GDM1 (cell line): ENCODE data around the gene HEY2.
"Not testable (repeated sequence)": the region's sequence is repeated elsewhere in the genome, so short reads cannot be mapped to it uniquely, and the experiment has no call there.

Experiments
- DNase-seq: peaks from one replicate; lab custom pipeline; 2025; lab: John Stamatoyannopoulos, UW

Gene HEY2

GRCh38 chr6:125769147-125769783 lies 19.8 kb downstream of the HEY2 start:
- DNase-seq = no peak

- DNase-seq = no peak
These were observed 24.2 kb downstream of the HEY2 start for GRCh38 chr6:125773387-125774341.

DNA sequence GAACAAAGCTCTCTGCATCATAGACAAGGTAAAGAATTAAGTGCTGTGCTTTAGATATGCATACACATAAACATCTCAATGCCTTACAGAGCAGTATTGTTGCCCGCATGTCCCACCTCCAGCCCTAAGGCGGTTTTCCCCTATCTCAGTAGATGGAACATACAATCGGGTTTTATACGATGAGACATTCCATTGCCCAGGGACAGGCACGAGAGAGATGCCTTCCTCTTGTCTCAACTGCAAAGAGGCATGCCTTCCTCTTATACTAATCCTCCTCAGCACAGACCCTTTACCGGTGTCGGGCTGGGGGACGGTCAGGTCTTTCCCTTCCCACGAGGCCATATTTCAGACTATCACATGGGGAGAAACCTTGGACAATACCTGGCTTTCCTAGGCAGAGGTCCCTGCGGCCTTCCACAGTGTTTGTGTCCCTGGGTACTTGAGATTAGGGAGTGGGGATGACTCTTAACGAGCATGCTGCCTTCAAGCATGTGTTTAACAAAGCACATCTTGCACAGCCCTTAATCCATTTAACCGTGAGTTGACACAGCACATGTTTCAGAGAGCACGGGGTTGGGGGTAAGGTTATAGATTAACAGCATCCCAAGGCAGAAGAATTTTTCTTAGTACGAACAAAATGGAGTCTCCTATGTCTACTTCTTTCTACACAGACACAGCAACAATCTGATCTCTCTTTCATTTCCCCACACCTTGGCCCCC lies 26.8 kb downstream of the HEY2 start:
- not testable (repeated sequence) for DNase-seq

- DNase-seq = peak; percentile 73
These were observed 30.6 kb downstream of the HEY2 start for GRCh38 chr6:125779924-125780539.

DNA sequence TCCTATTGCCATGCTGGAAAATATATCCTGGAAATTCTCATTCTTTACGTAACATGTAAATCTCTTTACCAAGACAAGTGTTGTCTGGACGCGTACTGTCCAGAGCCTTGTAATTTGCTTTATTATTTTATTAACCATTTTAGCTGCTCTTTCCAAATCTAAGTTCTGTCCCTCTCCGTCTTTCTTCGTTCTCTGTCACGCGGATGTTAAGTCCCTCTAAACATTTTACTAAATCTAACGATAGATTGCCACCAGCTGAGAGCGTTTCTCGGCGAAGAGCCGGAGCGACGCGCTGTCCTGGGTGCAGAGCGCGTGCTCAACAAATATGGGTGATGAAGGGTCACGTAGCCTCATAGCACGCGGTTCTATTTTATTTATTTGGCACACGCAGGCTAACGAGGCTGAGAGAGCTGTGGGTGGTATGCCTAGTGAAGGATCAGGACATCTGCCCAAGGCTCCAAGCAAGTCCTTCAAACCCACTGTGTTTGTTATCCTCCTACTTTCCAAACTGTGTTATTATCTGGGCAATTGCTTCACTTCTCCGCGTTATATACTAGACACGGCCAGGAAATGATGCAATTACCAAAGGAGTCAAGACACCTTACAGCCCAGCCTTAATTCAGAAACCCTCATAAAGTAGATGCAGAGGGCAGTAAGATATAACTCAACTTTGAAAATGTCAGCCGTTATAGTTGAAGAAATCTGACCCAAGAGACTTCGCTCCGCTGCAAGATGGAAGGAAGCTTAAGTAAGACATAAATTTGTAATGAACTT lies 31.3 kb downstream of the HEY2 start:
- peak; percentile 61 for DNase-seq

DNA sequence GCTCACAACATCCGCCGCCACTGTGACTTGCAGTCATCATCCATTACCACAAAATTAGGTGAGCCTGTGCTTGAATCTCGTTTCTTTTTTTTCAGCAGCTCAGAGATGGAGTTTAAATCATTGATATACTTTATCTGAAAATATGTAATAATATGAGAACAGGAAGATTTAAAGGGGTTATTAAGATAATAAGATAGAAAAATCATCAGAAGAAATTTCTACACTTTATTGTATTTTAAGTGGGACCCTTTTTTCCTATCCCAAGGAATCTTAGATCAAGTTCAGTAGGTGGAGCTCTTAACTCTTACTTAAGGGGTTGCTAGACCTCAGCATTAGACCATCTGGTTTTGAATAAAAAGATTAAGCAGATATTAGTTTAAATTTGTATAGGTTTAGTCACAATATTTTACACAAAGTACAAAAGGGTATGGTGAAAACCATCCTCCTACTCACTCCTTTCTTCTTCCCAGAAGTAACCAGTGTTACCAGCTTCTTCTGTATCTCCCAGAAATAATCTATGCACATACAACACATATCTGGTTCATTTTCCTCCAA lies 32.0 kb downstream of the HEY2 start:
- DNase-seq = no peak

DNA sequence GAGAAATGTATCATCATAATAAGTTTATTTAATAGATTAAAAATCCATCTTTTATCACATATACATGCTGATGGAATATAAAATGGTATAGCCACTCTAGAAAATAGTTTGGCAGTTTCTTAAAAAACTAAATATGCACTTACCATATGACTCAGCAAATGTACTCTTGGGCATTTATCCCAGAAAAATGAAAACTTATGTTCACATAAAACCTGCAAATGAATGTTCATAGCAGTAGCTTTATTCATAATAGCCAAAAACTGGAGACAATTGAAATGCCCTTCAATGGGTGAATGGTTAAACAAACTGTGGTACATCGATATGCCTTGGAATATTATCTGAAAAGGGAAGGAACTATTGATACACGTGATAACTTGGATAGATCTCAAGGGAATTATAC lies 34.9 kb downstream of the HEY2 start:
- DNase-seq = no peak

- no peak for DNase-seq
These were observed 38.4 kb downstream of the HEY2 start for GRCh38 chr6:125787791-125788190.

GRCh38 chr6:125789167-125789566 lies 39.7 kb downstream of the HEY2 start:
- no peak for DNase-seq

- peak; percentile 23 for DNase-seq
These were observed 40.3 kb downstream of the HEY2 start for GRCh38 chr6:125789576-125790357.

DNA sequence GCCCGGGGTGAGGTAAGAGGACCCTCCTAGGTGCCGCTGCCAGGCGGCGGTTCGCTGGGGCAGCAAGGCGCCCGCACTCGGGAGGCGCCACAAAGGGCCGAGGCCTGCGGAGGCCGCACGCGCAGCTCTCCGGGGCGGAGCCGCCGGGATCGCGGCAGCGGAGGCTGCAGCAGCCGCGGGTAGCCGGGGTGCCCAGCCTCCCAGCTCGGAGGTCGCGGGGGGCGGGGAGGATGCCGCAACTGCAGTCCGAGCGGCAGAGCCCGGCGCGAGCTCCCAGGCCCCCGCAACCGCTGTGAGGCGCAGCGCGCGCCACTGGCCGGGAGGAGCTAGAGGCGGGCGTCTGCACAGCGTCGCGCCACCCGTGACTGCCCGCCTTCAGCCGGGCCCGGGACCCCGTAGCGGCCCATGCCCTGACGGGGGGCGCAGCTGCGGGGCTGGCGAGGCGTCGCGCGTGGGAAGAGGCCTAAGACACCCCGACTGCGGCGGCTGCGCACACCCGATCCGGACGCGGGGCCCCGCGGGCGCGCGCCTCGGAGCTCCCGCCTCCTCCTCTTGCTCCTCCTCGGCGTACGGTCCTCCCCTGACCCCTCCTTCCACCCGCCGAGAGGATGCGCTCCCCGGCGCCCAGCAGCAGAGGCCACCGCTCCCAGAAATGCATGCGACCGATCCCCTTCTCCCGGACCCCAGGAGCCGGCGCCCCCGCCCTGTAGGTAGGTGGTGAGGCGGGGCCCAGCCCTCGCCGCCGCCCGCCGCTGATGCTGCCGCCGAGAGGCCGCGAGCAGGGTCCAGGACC lies 41.1 kb downstream of the HEY2 start, which contains the start of gene NCOA7:
TSS of gene NCOA7 (plus strand) at position 603 of the 793 bp plus-strand sequence. CDS start 24,395 bp downstream, outside the sequence.
- DNase-seq = peak; percentile 74

DNA sequence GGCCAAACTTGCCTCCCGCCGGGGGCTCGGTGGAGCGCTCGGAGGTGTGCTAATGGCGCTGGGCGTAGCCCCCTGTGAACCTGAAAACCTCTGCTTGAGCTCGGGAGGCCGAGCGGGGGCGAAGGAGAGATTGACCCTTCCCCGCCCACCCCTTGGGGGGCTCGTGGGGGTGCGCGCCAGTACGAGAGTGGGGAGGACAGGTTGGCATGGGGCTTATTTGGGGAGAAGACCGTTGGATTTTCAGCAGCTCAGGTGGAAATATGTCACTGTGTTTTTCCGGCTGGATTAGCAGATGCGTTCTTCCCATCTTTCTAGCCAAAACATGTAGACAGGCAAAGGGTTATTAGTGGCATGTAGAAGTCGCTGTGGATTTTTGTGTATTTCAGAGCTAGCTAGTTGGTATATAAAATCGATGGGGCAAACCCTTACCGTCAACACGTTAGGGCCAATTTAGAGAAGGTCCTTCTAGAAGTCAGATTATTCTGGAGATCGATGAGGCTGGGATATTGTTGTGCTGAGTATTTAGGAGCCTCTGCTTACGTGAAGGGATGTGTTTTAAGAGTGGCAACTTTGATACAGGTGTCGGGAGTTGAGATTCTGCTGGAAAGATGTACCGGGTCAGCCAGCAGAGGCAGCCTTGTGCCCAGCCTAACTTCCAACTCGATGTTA lies 41.9 kb downstream of the HEY2 start:
- DNase-seq = no peak

GRCh38 chr6:125791820-125792165 lies 42.4 kb downstream of the HEY2 start:
- DNase-seq = no peak

GRCh38 chr6:125792172-125792571 lies 42.7 kb downstream of the HEY2 start:
- no peak for DNase-seq

- DNase-seq = no peak
These were observed 43.2 kb downstream of the HEY2 start for GRCh38 chr6:125792680-125793079.

DNA sequence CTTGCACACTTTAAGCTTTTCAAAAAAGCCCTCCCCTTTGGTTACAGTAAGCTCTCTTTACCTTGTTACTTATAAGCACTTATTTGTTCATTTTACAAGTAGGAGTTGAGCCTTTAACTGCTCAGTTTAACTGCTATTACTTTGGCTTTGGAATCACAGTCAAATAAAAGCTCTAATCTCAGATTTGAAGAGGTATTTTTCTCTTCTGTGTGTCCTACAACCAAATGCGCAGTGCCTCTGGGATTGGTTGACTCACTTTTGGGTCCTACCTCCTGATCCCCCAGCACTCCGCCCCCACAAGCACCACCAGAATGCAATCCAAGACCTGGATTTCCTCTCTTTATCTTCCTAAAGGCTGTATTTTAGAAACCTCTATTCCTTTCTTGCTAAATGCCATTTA lies 43.8 kb downstream of the HEY2 start:
- no peak for DNase-seq

GRCh38 chr6:125793863-125794262 lies 44.4 kb downstream of the HEY2 start:
- no peak for DNase-seq

- no peak for DNase-seq
These were observed 45.1 kb downstream of the HEY2 start for GRCh38 chr6:125794342-125795137.
